ENCODE measurements around the gene CD164.

CD164 gene

DNA sequence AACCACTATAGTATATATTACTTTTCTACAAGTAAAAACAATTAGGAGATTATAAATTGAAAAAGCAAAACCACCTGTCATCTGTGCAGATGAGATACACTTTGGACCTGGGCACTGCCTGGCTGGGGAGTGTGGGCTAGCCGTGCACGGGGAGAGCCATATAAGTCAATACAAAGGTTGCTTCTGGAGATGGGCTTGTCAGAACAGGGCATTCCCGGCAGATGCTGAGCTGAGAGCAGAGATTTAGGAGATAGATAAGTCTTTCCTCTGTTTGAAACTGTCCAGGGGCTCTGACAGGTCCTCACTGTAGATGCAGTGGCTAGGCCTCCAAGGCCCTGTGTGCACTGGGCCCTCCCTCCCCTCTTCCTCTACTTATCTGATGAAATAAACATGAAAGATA is 34.5 kb downstream of the CD164 start:
- H3K4me3 ChIP-seq (ENCODE audit: low read length), result no peak overlapping the region
- no peak for DNase-seq (ENCODE audit: low read depth)
- TF ChIP-seq, protein P1, sequence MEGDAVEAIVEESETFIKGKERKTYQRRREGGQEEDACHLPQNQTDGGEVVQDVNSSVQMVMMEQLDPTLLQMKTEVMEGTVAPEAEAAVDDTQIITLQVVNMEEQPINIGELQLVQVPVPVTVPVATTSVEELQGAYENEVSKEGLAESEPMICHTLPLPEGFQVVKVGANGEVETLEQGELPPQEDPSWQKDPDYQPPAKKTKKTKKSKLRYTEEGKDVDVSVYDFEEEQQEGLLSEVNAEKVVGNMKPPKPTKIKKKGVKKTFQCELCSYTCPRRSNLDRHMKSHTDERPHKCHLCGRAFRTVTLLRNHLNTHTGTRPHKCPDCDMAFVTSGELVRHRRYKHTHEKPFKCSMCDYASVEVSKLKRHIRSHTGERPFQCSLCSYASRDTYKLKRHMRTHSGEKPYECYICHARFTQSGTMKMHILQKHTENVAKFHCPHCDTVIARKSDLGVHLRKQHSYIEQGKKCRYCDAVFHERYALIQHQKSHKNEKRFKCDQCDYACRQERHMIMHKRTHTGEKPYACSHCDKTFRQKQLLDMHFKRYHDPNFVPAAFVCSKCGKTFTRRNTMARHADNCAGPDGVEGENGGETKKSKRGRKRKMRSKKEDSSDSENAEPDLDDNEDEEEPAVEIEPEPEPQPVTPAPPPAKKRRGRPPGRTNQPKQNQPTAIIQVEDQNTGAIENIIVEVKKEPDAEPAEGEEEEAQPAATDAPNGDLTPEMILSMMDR (IDR thresholded peaks at IDR 0.05; ENCODE audit: insufficient read depth, low read depth, low read length, missing control alignments), result no peak

DNA sequence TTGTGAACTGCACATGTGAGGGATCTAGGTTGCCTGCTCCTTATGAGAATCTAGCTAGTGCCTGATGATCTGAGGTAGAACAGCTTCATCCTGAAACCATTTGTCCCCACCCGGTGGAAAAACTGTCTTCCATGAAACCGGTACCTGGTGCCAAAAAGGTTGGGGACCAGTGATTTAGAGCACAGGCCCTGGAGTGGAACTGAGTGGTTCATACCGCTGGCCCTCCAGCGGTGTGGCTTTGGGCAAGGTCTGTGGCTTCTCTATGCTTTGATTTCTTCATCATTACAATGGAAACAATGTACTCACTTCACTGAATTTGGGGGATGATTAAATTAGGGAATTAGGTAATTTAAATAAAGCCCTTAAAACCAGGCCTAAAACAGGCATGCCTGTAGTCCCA is 36.3 kb downstream of the CD164 start:
- H3K4me3 ChIP-seq (ENCODE audit: low read length), result no peak overlapping the region
- TF ChIP-seq, protein P1 (IDR thresholded peaks at IDR 0.05; ENCODE audit: insufficient read depth, low read depth, low read length, missing control alignments), result no peak
- no peak for DNase-seq (ENCODE audit: low read depth)

- peak; percentile 64 for DNase-seq (ENCODE audit: low read depth)
- H3K4me3 ChIP-seq (ENCODE audit: low read length), result no peak overlapping the region
- TF ChIP-seq, protein P1 (IDR thresholded peaks at IDR 0.05; ENCODE audit: insufficient read depth, low read depth, low read length, missing control alignments), result no peak
These were observed 38.0 kb downstream of the CD164 start for GRCh38 chr6:109344226-109344625.

DNA sequence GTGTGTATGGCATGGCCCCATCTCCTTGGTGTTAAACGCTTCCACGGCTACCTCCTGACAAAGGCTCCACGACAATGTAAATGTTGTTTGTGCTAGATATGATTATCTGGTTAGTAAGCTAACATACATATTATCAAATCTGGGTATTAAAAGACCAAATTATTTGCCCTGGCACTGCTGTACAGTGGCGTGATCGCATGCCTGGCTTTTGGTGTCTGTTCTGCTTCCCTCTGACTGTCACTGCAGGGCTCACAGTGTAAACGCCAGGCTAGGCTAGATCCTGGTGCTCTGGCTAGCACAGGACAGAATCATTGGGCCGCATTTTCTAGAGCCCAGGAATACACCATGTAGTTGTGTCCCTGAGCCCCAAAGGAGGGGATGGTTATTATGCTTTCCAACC is 38.7 kb downstream of the CD164 start:
- TF ChIP-seq, protein P1 (IDR thresholded peaks at IDR 0.05; ENCODE audit: insufficient read depth, low read depth, low read length, missing control alignments), result no peak

GRCh38 chr6:109342911-109343310 is 39.4 kb downstream of the CD164 start:
- no peak for DNase-seq (ENCODE audit: low read depth)
- TF ChIP-seq, protein P1 (IDR thresholded peaks at IDR 0.05; ENCODE audit: insufficient read depth, low read depth, low read length, missing control alignments), result no peak
- H3K4me3 ChIP-seq (ENCODE audit: low read length), result no peak overlapping the region

More for the DNA sequence above, 38.7 kb downstream of the CD164 start:
- H3K4me3 ChIP-seq (ENCODE audit: low read length), result no peak overlapping the region
- no peak for DNase-seq (ENCODE audit: low read depth)

GRCh38 chr6:109342506-109342905 is 39.8 kb downstream of the CD164 start:
- H3K4me3 ChIP-seq (ENCODE audit: low read length), result no peak overlapping the region
- TF ChIP-seq, protein P1 (IDR thresholded peaks at IDR 0.05; ENCODE audit: insufficient read depth, low read depth, low read length, missing control alignments), result no peak
- no peak for DNase-seq (ENCODE audit: low read depth)

DNA sequence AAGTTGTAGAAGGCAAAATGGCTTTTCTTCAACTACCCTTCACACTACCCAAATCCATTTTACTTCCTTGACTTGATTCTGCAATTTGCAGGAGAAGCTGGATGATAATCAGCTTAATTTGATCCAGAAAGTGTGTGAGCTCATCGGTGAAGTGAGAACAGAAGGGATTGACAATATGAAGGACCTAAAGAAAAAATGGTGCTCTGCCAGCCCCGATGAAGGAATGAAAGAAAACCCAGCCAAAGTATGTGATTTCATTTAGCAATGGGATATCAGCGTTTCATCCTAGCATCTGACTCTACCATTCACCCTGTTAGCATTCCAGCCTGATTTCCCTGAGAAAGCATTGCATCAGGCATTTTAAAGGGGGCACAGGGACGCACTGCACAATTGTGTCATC is 41.5 kb downstream of the CD164 start:
- no peak overlapping the region for H3K4me3 ChIP-seq (ENCODE audit: low read length)
- TF ChIP-seq, protein P1 (IDR thresholded peaks at IDR 0.05; ENCODE audit: insufficient read depth, low read depth, low read length, missing control alignments), result no peak
- no peak for DNase-seq (ENCODE audit: low read depth)

Data from epithelial cell of esophagus (primary cell).